ENCODE results near the gene SMURF2. TPM values are rescaled to one million over a fixed set of nuclear protein-coding genes. Genes with fewer than 3 reads are reported as not detected.

The SMURF2 gene
- total RNA-seq, 1 experiment from 2014 or later, result 35.3 TPM

GRCh38 chr17:64709481-64709880 lies 47.4 kb upstream of the SMURF2 start:
- Histone ChIP-seq H3K14ac (ENCODE audit: insufficient read depth, low read length) (no peak overlapping the region), H2BK20ac (ENCODE audit: low read depth, low read length, poor library complexity, severe bottlenecking) (no peak overlapping the region), H2AFZ (ENCODE audit: low read length) (no peak overlapping the region), H3K23me2 (ENCODE audit: insufficient read length, low read depth, low read length, poor library complexity, severe bottlenecking) (no peaks in the 10 kb centered on the region), H3K27me3 (ENCODE audit: insufficient read depth, low read length) (no peaks in the 10 kb centered on the region), H2BK15ac (ENCODE audit: low read depth, low read length) (0 out of 2 replicates have a peak overlapping the region, but pooled peaks have one; percentile 6), H4K91ac (ENCODE audit: insufficient read length, low read depth, low read length) (no peak overlapping the region), H3K18ac (ENCODE audit: insufficient read length, low read depth, low read length) (no peak overlapping the region), H4K20me1 (ENCODE audit: control insufficient read depth, insufficient read depth, insufficient read length) (no peaks in the 10 kb centered on the region), H3K4me1 (ENCODE audit: insufficient read depth, low read length) (no peaks in the 10 kb centered on the region; the same call in 1 of the 2 replicates), H2BK120ac (ENCODE audit: low read depth, low read length, poor library complexity, severe bottlenecking) (no peak overlapping the region), H3K23ac (ENCODE audit: insufficient read length, low read depth, low read length) (no peak overlapping the region), H3K79me1 (ENCODE audit: insufficient read depth, low read depth, low read length, poor library complexity, severe bottlenecking) (no peaks in the 10 kb centered on the region), H2BK5ac (ENCODE audit: insufficient read length, low read length) (no peak overlapping the region), H3K56ac (ENCODE audit: insufficient read length, low read depth, low read length) (no peak overlapping the region), H3T11ph (ENCODE audit: low read length) (no peak overlapping the region), H3K9me3 (ENCODE audit: control insufficient read depth, low read depth, low read length) (no peaks in the 10 kb centered on the region), H3K4me2 (ENCODE audit: insufficient read depth, insufficient read length, low read length) (no peak overlapping the region), H2BK12ac (ENCODE audit: insufficient read length, low read depth, low read length) (no peak overlapping the region), H2AK5ac (ENCODE audit: insufficient read length, low read length) (no peak overlapping the region), H4K8ac (replicated peaks; ENCODE audit: insufficient read length, low read depth, low read length) (no peak overlapping the region), H3K4ac (ENCODE audit: low read depth, low read length) (no peak overlapping the region), H4K5ac (ENCODE audit: insufficient read length, low read depth, low read length) (no peak overlapping the region), H3K27ac (ENCODE audit: insufficient read length, low read depth, low read length) (no peak overlapping the region), H3K79me2 (ENCODE audit: insufficient read depth, low read length) (no peaks in the 10 kb centered on the region), H3K9ac (ENCODE audit: extremely low read depth, insufficient read length, low read length) (no peak overlapping the region)
- no CpG with 5 or more reads among the region's 4 CpGs for WGBS (ENCODE audit: extremely low coverage, insufficient read length, low lambda C conversion rate)
- Mint-ChIP-seq H3K36me3 (ENCODE audit: insufficient read depth in 1 of 3, low read depth in 3 of 3) (no peaks in the 10 kb centered on the region), H3K27me3 (ENCODE audit: low read depth) (no peaks in the 10 kb centered on the region; the same call in 1 of the 2 replicates), H3K4me1 (peaks cover 10 to 17% of the 10 kb centered on the region in 2 experiments), H3K4me3 (no peak overlapping the region; a peak in 1 of 5 replicates), H3K9me3 (no peaks in the 10 kb centered on the region; a peak in 1 of 5 replicates), H3K27ac (no peak overlapping the region)
- no peak for DNase-seq
- no peak for TF ChIP-seq CTCF (conservative IDR thresholded peaks at IDR 0.05)
